SU-DHL-6 (cell line): ENCODE data around the gene SMIM10L2A.

Experiments
- EZH2phosphoT487 ChIP-seq: fragments of 200-600 bp; sonication (generic), shearing (Covaris generic); conservative IDR thresholded peaks from 2 replicates; pipeline ENCODE4 v1.6.1; 2018; ENCODE audit warnings: mild to moderate bottlenecking, antibody characterized with exemption, low read length, moderate library complexity, mixed read lengths
- TF ChIP-seq, protein P1 (sequence below): fragments of 200-600 bp; sonication (generic); IDR thresholded peaks from one replicate; pipeline ENCODE4 v1.5.1; 2017; ENCODE audit warnings: antibody characterized with exemption, mild to moderate bottlenecking, low read length, moderate library complexity; ENCODE audit not compliant: insufficient read depth, poor library complexity, severe bottlenecking

DNA sequence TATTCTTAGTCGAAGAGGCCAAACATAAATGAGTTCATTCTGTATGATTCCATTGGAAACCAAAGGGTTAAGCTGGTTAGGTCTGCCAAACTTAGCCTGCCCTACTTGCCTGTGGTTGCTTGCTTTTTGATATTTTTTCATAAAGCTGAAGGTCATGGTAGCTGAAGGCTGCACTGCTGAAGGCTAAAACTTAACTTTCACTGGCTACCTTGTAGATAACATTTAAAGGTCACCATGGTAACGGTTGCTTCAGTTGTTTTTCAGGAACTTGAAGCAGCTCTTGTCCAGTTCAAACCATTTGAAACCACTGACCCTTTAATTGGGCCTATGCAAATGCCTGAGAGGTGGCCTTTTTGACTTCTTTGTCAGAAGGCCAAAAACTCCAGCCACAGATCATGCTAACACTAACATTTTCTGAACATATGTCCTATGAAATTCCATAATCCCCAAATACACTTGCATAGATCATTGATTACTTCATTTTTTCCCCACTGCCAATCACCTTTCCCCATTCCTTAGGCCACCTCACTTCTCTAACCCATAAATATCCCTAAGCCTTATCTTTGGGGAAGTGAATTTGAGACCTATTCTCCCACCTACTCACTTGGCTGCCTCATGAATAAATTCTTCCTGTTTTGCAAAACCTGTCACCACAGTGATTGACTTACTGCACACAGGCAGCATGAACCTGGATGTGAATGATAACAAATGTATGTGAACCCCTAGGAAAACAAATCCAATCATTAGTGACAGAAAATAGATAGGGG, 10.7 kb upstream of the SMIM10L2A start:
- TF ChIP-seq, protein P1, sequence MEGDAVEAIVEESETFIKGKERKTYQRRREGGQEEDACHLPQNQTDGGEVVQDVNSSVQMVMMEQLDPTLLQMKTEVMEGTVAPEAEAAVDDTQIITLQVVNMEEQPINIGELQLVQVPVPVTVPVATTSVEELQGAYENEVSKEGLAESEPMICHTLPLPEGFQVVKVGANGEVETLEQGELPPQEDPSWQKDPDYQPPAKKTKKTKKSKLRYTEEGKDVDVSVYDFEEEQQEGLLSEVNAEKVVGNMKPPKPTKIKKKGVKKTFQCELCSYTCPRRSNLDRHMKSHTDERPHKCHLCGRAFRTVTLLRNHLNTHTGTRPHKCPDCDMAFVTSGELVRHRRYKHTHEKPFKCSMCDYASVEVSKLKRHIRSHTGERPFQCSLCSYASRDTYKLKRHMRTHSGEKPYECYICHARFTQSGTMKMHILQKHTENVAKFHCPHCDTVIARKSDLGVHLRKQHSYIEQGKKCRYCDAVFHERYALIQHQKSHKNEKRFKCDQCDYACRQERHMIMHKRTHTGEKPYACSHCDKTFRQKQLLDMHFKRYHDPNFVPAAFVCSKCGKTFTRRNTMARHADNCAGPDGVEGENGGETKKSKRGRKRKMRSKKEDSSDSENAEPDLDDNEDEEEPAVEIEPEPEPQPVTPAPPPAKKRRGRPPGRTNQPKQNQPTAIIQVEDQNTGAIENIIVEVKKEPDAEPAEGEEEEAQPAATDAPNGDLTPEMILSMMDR: no peak
- no peak for TF ChIP-seq EZH2phosphoT487
